OCI-LY3 (cell line): Measurements from ENCODE around the gene UBASH3A.

Experiments
- CTCF ChIP-seq: fragments of 200-600, 300-600 bp; sonication (generic); IDR thresholded peaks from 2 replicates; pipeline ENCODE4 v1.5.1; 2014; ENCODE audit warnings: antibody characterized with exemption, low read length, low read depth
- EZH2phosphoT487 ChIP-seq: fragments of 200-600 bp; shearing (Covaris generic); IDR thresholded peaks from 2 replicates; pipeline ENCODE4 v1.6.1; 2018; ENCODE audit warnings: antibody characterized with exemption, mixed run types, low read depth

- no peak for TF ChIP-seq EZH2phosphoT487
- TF ChIP-seq CTCF, result no peak
These were observed 15.8 kb upstream of the UBASH3A start for GRCh38 chr21:42387843-42388340.
